OCI-LY3 (cell line): ENCODE data around the gene ARHGEF4.

Experiments
- EZH2phosphoT487 ChIP-seq: fragments of 200-600 bp; shearing (Covaris generic); IDR thresholded peaks from 2 replicates; pipeline ENCODE4 v1.6.1; 2018; ENCODE audit warnings: antibody characterized with exemption, mixed run types, low read depth
- TF ChIP-seq, protein P1 (sequence below): fragments of 200-600, 300-600 bp; sonication (generic); IDR thresholded peaks from 2 replicates; pipeline ENCODE4 v1.5.1; 2014; ENCODE audit warnings: antibody characterized with exemption, low read length, low read depth

DNA sequence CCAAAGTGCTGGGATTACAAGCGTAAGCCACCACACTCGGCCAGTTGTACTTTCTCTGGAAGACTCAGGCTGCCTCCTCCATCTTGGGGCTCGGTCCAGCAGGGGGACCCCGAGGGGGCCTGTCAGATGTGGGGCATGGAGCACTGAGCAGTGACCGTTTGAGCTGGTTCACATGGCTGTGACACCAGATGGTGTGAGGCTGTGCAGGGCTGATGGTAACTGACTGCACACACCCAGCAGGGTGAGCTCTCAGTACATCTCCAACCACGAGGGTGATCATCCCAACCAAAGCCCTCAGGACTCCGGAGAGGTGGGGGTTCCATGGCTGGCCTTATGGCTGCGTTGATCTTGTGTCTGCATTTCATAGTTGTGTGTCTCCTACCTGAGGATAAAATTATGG lies 193.1 kb downstream of the ARHGEF4 start:
- TF ChIP-seq, protein P1, sequence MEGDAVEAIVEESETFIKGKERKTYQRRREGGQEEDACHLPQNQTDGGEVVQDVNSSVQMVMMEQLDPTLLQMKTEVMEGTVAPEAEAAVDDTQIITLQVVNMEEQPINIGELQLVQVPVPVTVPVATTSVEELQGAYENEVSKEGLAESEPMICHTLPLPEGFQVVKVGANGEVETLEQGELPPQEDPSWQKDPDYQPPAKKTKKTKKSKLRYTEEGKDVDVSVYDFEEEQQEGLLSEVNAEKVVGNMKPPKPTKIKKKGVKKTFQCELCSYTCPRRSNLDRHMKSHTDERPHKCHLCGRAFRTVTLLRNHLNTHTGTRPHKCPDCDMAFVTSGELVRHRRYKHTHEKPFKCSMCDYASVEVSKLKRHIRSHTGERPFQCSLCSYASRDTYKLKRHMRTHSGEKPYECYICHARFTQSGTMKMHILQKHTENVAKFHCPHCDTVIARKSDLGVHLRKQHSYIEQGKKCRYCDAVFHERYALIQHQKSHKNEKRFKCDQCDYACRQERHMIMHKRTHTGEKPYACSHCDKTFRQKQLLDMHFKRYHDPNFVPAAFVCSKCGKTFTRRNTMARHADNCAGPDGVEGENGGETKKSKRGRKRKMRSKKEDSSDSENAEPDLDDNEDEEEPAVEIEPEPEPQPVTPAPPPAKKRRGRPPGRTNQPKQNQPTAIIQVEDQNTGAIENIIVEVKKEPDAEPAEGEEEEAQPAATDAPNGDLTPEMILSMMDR: no peak
- TF ChIP-seq EZH2phosphoT487: no peak
